Measurements from ENCODE around the gene NOS1AP. TPM values are rescaled to one million over a fixed set of nuclear protein-coding genes. Genes with fewer than 3 reads are reported as not detected.

The NOS1AP gene
- polyA plus RNA-seq, 3 donors, result 0.12 TPM; not detected in 2

GRCh38 chr1:162321809-162322422, 252.4 kb downstream of the NOS1AP start:
- intact Hi-C loops (cut with micrococcal nuclease), result no loop called here
- H3K36me3 ChIP-seq (replicated peaks in 1 of 2; ENCODE audit: control insufficient read depth in 1 of 2, insufficient read depth in 2 of 2, low read length in 2 of 2), result no peaks in the 10 kb centered on the region
- Mint-ChIP-seq H3K27me3 (ENCODE audit: low read depth in 3 of 3) (peaks cover 2 to 4% (median 2%) of the 10 kb centered on the region in 3 donors), H3K4me1 (peaks cover 44% of the 10 kb centered on the region), H3K4me3 (no peak overlapping the region), H3K27ac (no peak overlapping the region), H3K36me3 (no peaks in the 10 kb centered on the region), H3K9me3 (peaks cover 0 to 1% (median 0%) of the 10 kb centered on the region in 7 donors)
- no CpG with 5 or more reads among the region's 6 CpGs for WGBS (ENCODE audit: insufficient coverage)
- H3K9ac ChIP-seq (ENCODE audit: insufficient read depth, low read length, poor library complexity, severe bottlenecking), result no peak overlapping the region
- no peaks in the 10 kb centered on the region for H3K27me3 ChIP-seq (ENCODE audit: control insufficient read depth in 2 of 2, insufficient read depth in 2 of 2, low read length in 2 of 2)
- peaks cover 29 to 32% of the 10 kb centered on the region in 2 donors for H3K4me1 ChIP-seq (ENCODE audit: control insufficient read depth in 1 of 2, insufficient read depth in 2 of 2, low read length in 2 of 2)
- no peak for DNase-seq
- no peaks in the 10 kb centered on the region for H3K9me3 ChIP-seq (replicated peaks in 1 of 2; ENCODE audit: control insufficient read depth in 1 of 2, insufficient read depth in 1 of 2, low read length in 2 of 2)
- TF ChIP-seq, protein P1, sequence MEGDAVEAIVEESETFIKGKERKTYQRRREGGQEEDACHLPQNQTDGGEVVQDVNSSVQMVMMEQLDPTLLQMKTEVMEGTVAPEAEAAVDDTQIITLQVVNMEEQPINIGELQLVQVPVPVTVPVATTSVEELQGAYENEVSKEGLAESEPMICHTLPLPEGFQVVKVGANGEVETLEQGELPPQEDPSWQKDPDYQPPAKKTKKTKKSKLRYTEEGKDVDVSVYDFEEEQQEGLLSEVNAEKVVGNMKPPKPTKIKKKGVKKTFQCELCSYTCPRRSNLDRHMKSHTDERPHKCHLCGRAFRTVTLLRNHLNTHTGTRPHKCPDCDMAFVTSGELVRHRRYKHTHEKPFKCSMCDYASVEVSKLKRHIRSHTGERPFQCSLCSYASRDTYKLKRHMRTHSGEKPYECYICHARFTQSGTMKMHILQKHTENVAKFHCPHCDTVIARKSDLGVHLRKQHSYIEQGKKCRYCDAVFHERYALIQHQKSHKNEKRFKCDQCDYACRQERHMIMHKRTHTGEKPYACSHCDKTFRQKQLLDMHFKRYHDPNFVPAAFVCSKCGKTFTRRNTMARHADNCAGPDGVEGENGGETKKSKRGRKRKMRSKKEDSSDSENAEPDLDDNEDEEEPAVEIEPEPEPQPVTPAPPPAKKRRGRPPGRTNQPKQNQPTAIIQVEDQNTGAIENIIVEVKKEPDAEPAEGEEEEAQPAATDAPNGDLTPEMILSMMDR (IDR thresholded peaks at IDR 0.05), result no peak
- no peak overlapping the region for H3K27ac ChIP-seq (ENCODE audit: low read depth in 1 of 2, low read length in 2 of 2)
- no peaks in the 10 kb centered on the region for H4K20me1 ChIP-seq (ENCODE audit: insufficient read depth, low read length)
- no peak overlapping the region for H3K4me2 ChIP-seq (replicated peaks; ENCODE audit: extremely low read depth, low read length, poor library complexity, severe bottlenecking)
- H3K4me3 ChIP-seq (replicated peaks in 1 of 3; ENCODE audit: low read depth in 2 of 3, low read length in 3 of 3), result no peak overlapping the region
- no peak overlapping the region for H2AFZ ChIP-seq (ENCODE audit: insufficient read depth, low read depth, low read length, poor library complexity, severe bottlenecking)
- no peaks in the 10 kb centered on the region for H3K79me2 ChIP-seq (ENCODE audit: insufficient read depth, low read length)

- H3K4me2 ChIP-seq (replicated peaks; ENCODE audit: extremely low read depth, low read length, poor library complexity, severe bottlenecking), result no peak overlapping the region
- WGBS (ENCODE audit: insufficient coverage), result 100% methylated on average over 4 of the region's 5 CpGs
- H3K9ac ChIP-seq (ENCODE audit: insufficient read depth, low read length, poor library complexity, severe bottlenecking), result no peak overlapping the region
- H3K9me3 ChIP-seq (replicated peaks in 1 of 2; ENCODE audit: control insufficient read depth in 1 of 2, insufficient read depth in 1 of 2, low read length in 2 of 2), result no peaks in the 10 kb centered on the region
- Mint-ChIP-seq H3K27ac (no peak overlapping the region), H3K4me1 (peaks cover 44% of the 10 kb centered on the region), H3K36me3 (no peaks in the 10 kb centered on the region), H3K9me3 (peaks cover 0 to 1% (median 0%) of the 10 kb centered on the region in 7 donors), H3K27me3 (ENCODE audit: low read depth in 3 of 3) (peaks cover 2 to 4% (median 2%) of the 10 kb centered on the region in 3 donors), H3K4me3 (no peak overlapping the region)
- intact Hi-C loops (cut with micrococcal nuclease), result no loop called here
- TF ChIP-seq, protein P1 (IDR thresholded peaks at IDR 0.05), result no peak
- H3K27ac ChIP-seq (ENCODE audit: low read depth in 1 of 2, low read length in 2 of 2), result no peak overlapping the region
- H3K27me3 ChIP-seq (ENCODE audit: control insufficient read depth in 2 of 2, insufficient read depth in 2 of 2, low read length in 2 of 2), result no peaks in the 10 kb centered on the region
- H4K20me1 ChIP-seq (ENCODE audit: insufficient read depth, low read length), result no peaks in the 10 kb centered on the region
- no peaks in the 10 kb centered on the region for H3K79me2 ChIP-seq (ENCODE audit: insufficient read depth, low read length)
- no peak overlapping the region for H2AFZ ChIP-seq (ENCODE audit: insufficient read depth, low read depth, low read length, poor library complexity, severe bottlenecking)
- H3K4me3 ChIP-seq (replicated peaks in 1 of 3; ENCODE audit: low read depth in 2 of 3, low read length in 3 of 3), result no peak overlapping the region
- no peak for DNase-seq
- peaks cover 33 to 35% of the 10 kb centered on the region in 2 donors for H3K4me1 ChIP-seq (ENCODE audit: control insufficient read depth in 1 of 2, insufficient read depth in 2 of 2, low read length in 2 of 2)
- H3K36me3 ChIP-seq (replicated peaks in 1 of 2; ENCODE audit: control insufficient read depth in 1 of 2, insufficient read depth in 2 of 2, low read length in 2 of 2), result no peaks in the 10 kb centered on the region
Measured at GRCh38 chr1:162323023-162323422, 253.5 kb downstream of the NOS1AP start.
